Upper lobe of left lung (tissue), 6 donors: Measurements from ENCODE around the gene CEP192. TPM values are rescaled to one million over a fixed set of nuclear protein-coding genes. Genes with fewer than 3 reads are reported as not detected.

Experiments
- ATAC-seq, 2 donors: fragments of 200-7000 bp; cut with Tn5 transposase; one replicate each; pipeline ENCODE4 v1.9.1; 2022; ENCODE audit warnings: mild to moderate bottlenecking in 2 of 2, moderate library complexity in 2 of 2; ENCODE audit not compliant: low FRiP score in 2 of 2
- DNase-seq, 2 donors: peaks; one replicate each; pipeline ENCODE4 v3.0.0-alpha.2; 2019 to 2020
- H3K27ac ChIP-seq, 4 donors: fragments of 200-600 bp; sonication (generic); one replicate each; pipeline ENCODE4 v1.5.1; 2016 to 2019
- H3K27me3 ChIP-seq, 4 donors: fragments of 200-600 bp; sonication (generic); one replicate each; pipeline ENCODE4 v1.5.1; 2017 to 2019
- H3K36me3 ChIP-seq, 4 donors: fragments of 200-600 bp; sonication (generic); one replicate each; pipeline ENCODE4 v1.5.1; 2016 to 2019
- H3K4me1 ChIP-seq, 4 donors: fragments of 200-600 bp; sonication (generic); one replicate each; pipeline ENCODE4 v1.5.1; 2018 to 2019
- H3K4me3 ChIP-seq, 4 donors: fragments of 200-600 bp; sonication (generic); one replicate each; pipeline ENCODE4 v1.5.1; 2017 to 2019; ENCODE audit warnings: mild to moderate bottlenecking in 2 of 4, moderate library complexity in 1 of 4
- H3K9me3 ChIP-seq, 4 donors: fragments of 200-600 bp; sonication (generic); one replicate each; pipeline ENCODE4 v1.5.1; 2018 to 2019
- CTCF ChIP-seq, 6 experiments: fragments of 450-650 bp in 4 of 6; fragments of 200-600 bp in 2 of 6; sonication (generic) in 2 of 6; IDR thresholded peaks; one replicate each; pipeline ENCODE4 v1.5.1; 2016 to 2019; ENCODE audit warnings: antibody characterized with exemption in 6 of 6
- EP300 ChIP-seq, 4 donors: sonication (generic); formaldehyde crosslinking; IDR thresholded peaks; one replicate each; pipeline ENCODE4 v1.5.1; 2017; ENCODE audit warnings: antibody characterized with exemption in 4 of 4, control low read depth in 2 of 4
- POLR2A ChIP-seq, 4 donors: fragments of 450-650 bp; IDR thresholded peaks; one replicate each; pipeline ENCODE4 v1.5.1; 2016 to 2017; ENCODE audit warnings: antibody characterized with exemption in 4 of 4, mild to moderate bottlenecking in 2 of 4
- POLR2AphosphoS5 ChIP-seq, 2 donors: sonication (generic); formaldehyde crosslinking; IDR thresholded peaks; one replicate each; pipeline ENCODE4 v1.5.1; 2017; ENCODE audit warnings: antibody characterized with exemption in 2 of 2
- WGBS, 2 donors: methylation state at CpG; one replicate each; pipeline ENCODE4 v1.1.5; 2017 to 2018; 5-methylcytosine and 5-hydroxymethylcytosine counted together
- total RNA-seq, 6 donors: library from RNA; depleted of rRNA in 4 of 6; stranded (reverse); fragments of >200 nt in 4 of 6; gene quantifications; one replicate each; pipeline versions ENCODE4 v1.1.0 to v1.2.1, GENCODE V29; 2016 to 2021
- donor health status: DM: no; HTN: no; CAD: no; lungs with moderate emphysema.
- donor health status: DM: no; HTN: yes; CAD: no; lungs with severe emphysema.

Gene CEP192
- total RNA-seq, 6 donors from 2014 or later: 14.3 to 41.3 (median 22.5) TPM

GRCh38 chr18:13006531-13007247 is 15.5 kb downstream of the CEP192 start:
- Histone ChIP-seq H3K4me3 (no peak overlapping the region), H3K4me1 (peaks cover 0 to 4% (median 0%) of the 10 kb centered on the region in 4 donors), H3K27me3 (no peaks in the 10 kb centered on the region), H3K36me3 (peaks cover 0 to 43% (median 27%) of the 10 kb centered on the region in 4 donors), H3K9me3 (no peaks in the 10 kb centered on the region), H3K27ac (no peak overlapping the region)
- no peak for ATAC-seq
- no peak for DNase-seq
- WGBS, 2 donors: 75 to 80% methylated on average over 12 of the region's 12 CpGs
- TF ChIP-seq CTCF (IDR thresholded peaks at IDR 0.05) (no peak), POLR2A (IDR thresholded peaks at IDR 0.05) (no peak), POLR2AphosphoS5 (IDR thresholded peaks at IDR 0.05) (no peak), EP300 (IDR thresholded peaks at IDR 0.05) (no peak)

GRCh38 chr18:13007248-13007560 is 16.0 kb downstream of the CEP192 start:
- H3K4me1 ChIP-seq: peaks cover 0 to 4% (median 0%) of the 10 kb centered on the region in 4 donors
- TF ChIP-seq CTCF (IDR thresholded peaks at IDR 0.05) (no peak), POLR2AphosphoS5 (IDR thresholded peaks at IDR 0.05) (no peak), POLR2A (IDR thresholded peaks at IDR 0.05) (no peak), EP300 (IDR thresholded peaks at IDR 0.05) (no peak)
- H3K9me3 ChIP-seq: no peaks in the 10 kb centered on the region
- H3K27ac ChIP-seq: no peak overlapping the region
- WGBS, 2 donors: 26 to 71% methylated on average over 2 of the region's 2 CpGs
- peaks cover 0 to 45% (median 27%) of the 10 kb centered on the region in 4 donors for H3K36me3 ChIP-seq
- no peaks in the 10 kb centered on the region for H3K27me3 ChIP-seq
- DNase-seq (no peak), ATAC-seq (no peak)
- H3K4me3 ChIP-seq: no peak overlapping the region

- H3K27me3 ChIP-seq: no peaks in the 10 kb centered on the region
- H3K27ac ChIP-seq: no peak overlapping the region
- no peaks in the 10 kb centered on the region for H3K9me3 ChIP-seq
- 97 to 98% methylated on average over 5 of the region's 5 CpGs for WGBS, 2 donors
- no peak for DNase-seq
- peaks cover 3 to 80% (median 44%) of the 10 kb centered on the region in 4 donors for H3K36me3 ChIP-seq
- ATAC-seq: no peak
- H3K4me3 ChIP-seq: no peak overlapping the region
- no peak for TF ChIP-seq POLR2AphosphoS5 (IDR thresholded peaks at IDR 0.05)
- TF ChIP-seq EP300 (IDR thresholded peaks at IDR 0.05): no peak
- TF ChIP-seq POLR2A (IDR thresholded peaks at IDR 0.05): no peak
- no peak for TF ChIP-seq CTCF (IDR thresholded peaks at IDR 0.05)
- peaks cover 0 to 3% (median 0%) of the 10 kb centered on the region in 4 donors for H3K4me1 ChIP-seq
These were observed 20.6 kb downstream of the CEP192 start for GRCh38 chr18:13011719-13012118.

GRCh38 chr18:13014232-13014631 is 23.1 kb downstream of the CEP192 start:
- no peaks in the 10 kb centered on the region for H3K9me3 ChIP-seq
- TF ChIP-seq EP300 (IDR thresholded peaks at IDR 0.05): no peak
- no peak for TF ChIP-seq POLR2A (IDR thresholded peaks at IDR 0.05)
- no peak for TF ChIP-seq CTCF (IDR thresholded peaks at IDR 0.05)
- TF ChIP-seq POLR2AphosphoS5 (IDR thresholded peaks at IDR 0.05): no peak
- ATAC-seq (no peak), DNase-seq (no peak)
- H3K4me3 ChIP-seq: no peak overlapping the region
- H3K27me3 ChIP-seq: no peaks in the 10 kb centered on the region
- WGBS, 2 donors: 90% methylated on average over 2 of the region's 2 CpGs
- H3K4me1 ChIP-seq: no peaks in the 10 kb centered on the region
- no peak overlapping the region for H3K27ac ChIP-seq
- peaks cover 10 to 95% (median 40%) of the 10 kb centered on the region in 4 donors for H3K36me3 ChIP-seq

GRCh38 chr18:13014818-13015217 is 23.7 kb downstream of the CEP192 start:
- H3K36me3 ChIP-seq: peaks cover 10 to 95% (median 35%) of the 10 kb centered on the region in 4 donors

More at GRCh38 chr18:13014818-13015217, 23.7 kb downstream of the CEP192 start:
- WGBS, 2 donors: 84 to 91% methylated on average over 4 of the region's 4 CpGs
- no peaks in the 10 kb centered on the region for H3K4me1 ChIP-seq
- no peak for ATAC-seq
- H3K4me3 ChIP-seq: no peak overlapping the region
- TF ChIP-seq CTCF (IDR thresholded peaks at IDR 0.05) (no peak), POLR2AphosphoS5 (IDR thresholded peaks at IDR 0.05) (no peak), POLR2A (IDR thresholded peaks at IDR 0.05) (no peak), EP300 (IDR thresholded peaks at IDR 0.05) (no peak)
- no peaks in the 10 kb centered on the region for H3K9me3 ChIP-seq
- DNase-seq: no peak
- H3K27me3 ChIP-seq: no peaks in the 10 kb centered on the region
- no peak overlapping the region for H3K27ac ChIP-seq
